ENCODE measurements around the gene SULF2.

SULF2 gene

GRCh38 chr20:47708953-47709833 is 76.1 kb downstream of the SULF2 start:
- ATAC-seq: no peak

GRCh38 chr20:47708140-47708807 is 77.0 kb downstream of the SULF2 start:
- no peak for ATAC-seq

- ATAC-seq: no peak
Measured at GRCh38 chr20:47706345-47706744, 78.9 kb downstream of the SULF2 start.

- ATAC-seq: no peak
Measured at GRCh38 chr20:47705497-47705856, 79.8 kb downstream of the SULF2 start.

- no peak for ATAC-seq
Measured at GRCh38 chr20:47704746-47705496, 80.4 kb downstream of the SULF2 start.

GRCh38 chr20:47703748-47704147 is 81.5 kb downstream of the SULF2 start:
- no peak for ATAC-seq

GRCh38 chr20:47701612-47702011 is 83.7 kb downstream of the SULF2 start:
- no peak for ATAC-seq

- ATAC-seq: no peak
Measured at GRCh38 chr20:47700327-47700726, 85.0 kb downstream of the SULF2 start.

GRCh38 chr20:47699818-47700217 is 85.5 kb downstream of the SULF2 start:
- ATAC-seq: no peak

GRCh38 chr20:47698142-47698541 is 87.1 kb downstream of the SULF2 start:
- no peak for ATAC-seq

- ATAC-seq: no peak
Measured at GRCh38 chr20:47696856-47697255, 88.4 kb downstream of the SULF2 start.

GRCh38 chr20:47694021-47694818 is 91.1 kb downstream of the SULF2 start:
- ATAC-seq: no peak

- ATAC-seq: no peak
Measured at GRCh38 chr20:47691625-47692024, 93.7 kb downstream of the SULF2 start.

- no peak for ATAC-seq
Measured at GRCh38 chr20:47689731-47690130, 95.5 kb downstream of the SULF2 start.

GRCh38 chr20:47688385-47689381 is 96.6 kb downstream of the SULF2 start:
- ATAC-seq: no peak

GRCh38 chr20:47687095-47687987 is 97.9 kb downstream of the SULF2 start:
- ATAC-seq: no peak

GRCh38 chr20:47686545-47686944 is 98.7 kb downstream of the SULF2 start:
- ATAC-seq: no peak

- ATAC-seq: no peak
Measured at GRCh38 chr20:47684306-47685080, 100.8 kb downstream of the SULF2 start.

- no peak for ATAC-seq
Measured at GRCh38 chr20:47682916-47683315, 102.4 kb downstream of the SULF2 start.

Measured in activated CD4-positive, CD25-positive, alpha-beta regulatory T cell treated with anti-CD3 and anti-CD28 coated beads, Interleukin-2, amount 50 U/mL, for 24 hours (primary cell).